H1 (cell line): ENCODE data around the gene NUDT12. TPM values are rescaled to one million over a fixed set of nuclear protein-coding genes. Genes with fewer than 3 reads are reported as not detected.

ENCODE experiments used
- CTCF ChIA-PET: fragments of 300-600 bp; sonication (Branson Sonifier 250); formaldehyde crosslinking; loops from one replicate; lab custom pipeline; 2021; ENCODE audit not compliant: partially characterized antibody; lab: Charles Lee
- POLR2A ChIA-PET: fragments of 300-600 bp; sonication (Branson Sonifier 250); formaldehyde crosslinking; loops from one replicate; lab custom pipeline; 2021; ENCODE audit warnings: inconsistent platforms; ENCODE audit not compliant: partially characterized antibody; lab: Charles Lee
- DNase-seq, 2 experiments: peaks; one replicate each; pipeline versions ENCODE4 v3.0.0 to v3.0.0-alpha.2; 2010 to 2022; ENCODE audit warnings: low spot score in 2 of 2, low read depth in 1 of 2, mixed read lengths in 1 of 2
- FAIRE-seq: peaks from 2 replicates; lab custom pipeline; 2011; peaks lifted over from hg19 to GRCh38; lab: Jason Lieb, UNC
- H2AFZ ChIP-seq: 2 replicates; pipeline ENCODE4 v1.8.1; 2012; ENCODE audit warnings: low read length, inconsistent platforms
- H2AK5ac ChIP-seq: 2 replicates; pipeline ENCODE4 v1.6.1; 2013; ENCODE audit warnings: low read depth, low read length
- H2BK120ac ChIP-seq: replicated peaks from 2 replicates; pipeline ENCODE3; 2013; ENCODE audit warnings: low read depth, low read length, inconsistent platforms
- H2BK12ac ChIP-seq: 2 replicates; pipeline ENCODE4 v1.6.1; 2013; ENCODE audit warnings: low read depth, low read length
- H2BK15ac ChIP-seq: 2 replicates; pipeline ENCODE4 v1.6.1; 2013; ENCODE audit warnings: low read length
- H2BK20ac ChIP-seq: 2 replicates; pipeline ENCODE4 v1.6.1; 2013; ENCODE audit warnings: low read length
- H2BK5ac ChIP-seq: 2 replicates; pipeline ENCODE4 v1.6.1; 2013; ENCODE audit warnings: low read depth, low read length
- H3K14ac ChIP-seq: 2 replicates; pipeline ENCODE4 v1.6.1; 2013; ENCODE audit warnings: inconsistent platforms; ENCODE audit not compliant: insufficient read length
- H3K18ac ChIP-seq: 2 replicates; pipeline ENCODE4 v1.6.1; 2013; ENCODE audit warnings: low read length; ENCODE audit errors: extremely low read depth
- H3K23ac ChIP-seq: 2 replicates; pipeline ENCODE4 v1.6.1; 2013; ENCODE audit warnings: inconsistent platforms; ENCODE audit not compliant: insufficient read length
- H3K23me2 ChIP-seq: 2 replicates; pipeline ENCODE4 v1.6.1; 2013; ENCODE audit warnings: low read depth, low read length
- H3K27ac ChIP-seq: 2 replicates; pipeline ENCODE4 v1.6.1; 2011; ENCODE audit warnings: low read depth, low read length, inconsistent platforms
- H3K27me3 ChIP-seq, 4 experiments: replicated peaks in 1 of 4; 1 replicate in 1 of 4; 2 replicates in 3 of 4; pipeline versions ENCODE4 v1.6.1 to v1.8.1; 2011 to 2013; ENCODE audit warnings: low read length in 3 of 4, mild to moderate bottlenecking in 3 of 4, inconsistent platforms in 2 of 4, mixed read lengths in 2 of 4, moderate library complexity in 1 of 4; ENCODE audit not compliant: control insufficient read depth in 3 of 4, insufficient read depth in 3 of 4; ENCODE audit errors: extremely low read depth in 1 of 4
- H3K36me3 ChIP-seq, 4 experiments: 2 replicates each; pipeline versions ENCODE4 v1.6.1 to v1.8.1; 2011 to 2013; ENCODE audit warnings: mild to moderate bottlenecking in 4 of 4, low read length in 3 of 4, moderate library complexity in 2 of 4, control low read depth in 1 of 4, inconsistent platforms in 1 of 4; ENCODE audit not compliant: insufficient read depth in 4 of 4, control insufficient read depth in 2 of 4
- H3K4ac ChIP-seq: replicated peaks from 2 replicates; pipeline ENCODE3; 2013; ENCODE audit warnings: low read length, low read depth, mixed read lengths, inconsistent platforms; ENCODE audit not compliant: insufficient read length
- H3K4me1 ChIP-seq, 4 experiments: replicated peaks in 1 of 4; 1 replicate in 1 of 4; 2 replicates in 3 of 4; pipeline versions ENCODE4 v1.6.1 to v1.8.1; 2011 to 2013; ENCODE audit warnings: low read length in 3 of 4, inconsistent platforms in 2 of 4, mixed read lengths in 1 of 4; ENCODE audit not compliant: insufficient read depth in 4 of 4, control insufficient read depth in 3 of 4
- H3K4me2 ChIP-seq, 2 experiments: 2 replicates each; pipeline versions ENCODE4 v1.6.1 to v1.8.1; 2011 to 2013; ENCODE audit warnings: low read depth in 2 of 2, low read length in 2 of 2, control low read depth in 1 of 2, inconsistent platforms in 1 of 2, mild to moderate bottlenecking in 1 of 2; ENCODE audit not compliant: insufficient read depth in 1 of 2
- H3K4me3 ChIP-seq, 4 experiments: fragments of 200-600, 300-600 bp in 1 of 4; sonication (generic), shearing (Covaris generic), sonication (Bioruptor Twin) in 1 of 4; 2 replicates each; pipeline versions ENCODE4 v1.5.1 to v1.8.1; 2011 to 2016; ENCODE audit warnings: low read length in 4 of 4, low read depth in 3 of 4, control low read depth in 2 of 4, inconsistent platforms in 2 of 4, mild to moderate bottlenecking in 2 of 4, mixed read lengths in 1 of 4, moderate library complexity in 1 of 4; ENCODE audit not compliant: insufficient read depth in 2 of 4; ENCODE audit errors: extremely low read depth in 1 of 4
- H3K56ac ChIP-seq: replicated peaks from 2 replicates; pipeline ENCODE3; 2013; ENCODE audit warnings: low read depth, mild to moderate bottlenecking, mixed read lengths, low read length, inconsistent platforms; ENCODE audit not compliant: insufficient read length
- H3K79me1 ChIP-seq: 2 replicates; pipeline ENCODE4 v1.6.1; 2013; ENCODE audit warnings: low read depth, low read length, control low read depth
- H3K79me2 ChIP-seq, 2 experiments: 2 replicates each; pipeline versions ENCODE4 v1.6.1 to v1.8.1; 2012 to 2013; ENCODE audit warnings: low read length in 2 of 2, mild to moderate bottlenecking in 2 of 2, inconsistent platforms in 1 of 2; ENCODE audit not compliant: insufficient read depth in 2 of 2, control insufficient read depth in 1 of 2
- H3K9ac ChIP-seq, 4 experiments: replicated peaks in 1 of 4; 1 replicate in 1 of 4; 2 replicates in 3 of 4; pipeline versions ENCODE4 v1.6.1 to v1.8.1; 2011 to 2013; ENCODE audit warnings: low read depth in 3 of 4, low read length in 3 of 4, control low read depth in 2 of 4, mild to moderate bottlenecking in 2 of 4, moderate library complexity in 2 of 4, inconsistent platforms in 1 of 4; ENCODE audit errors: extremely low read depth in 1 of 4
- H3K9me3 ChIP-seq, 2 experiments: 2 replicates each; pipeline versions ENCODE4 v1.6.1 to v1.8.1; 2012 to 2013; ENCODE audit warnings: mild to moderate bottlenecking in 2 of 2, moderate library complexity in 2 of 2, control low read depth in 1 of 2, inconsistent platforms in 1 of 2, low read depth in 1 of 2, low read length in 1 of 2, mixed read lengths in 1 of 2; ENCODE audit not compliant: insufficient read depth in 2 of 2
- H4K20me1 ChIP-seq, 2 experiments: replicated peaks in 1 of 2; 2 replicates each; pipeline versions ENCODE3 to v1.8.1; 2011 to 2013; ENCODE audit warnings: inconsistent platforms in 2 of 2, low read length in 2 of 2, mild to moderate bottlenecking in 1 of 2; ENCODE audit not compliant: insufficient read depth in 2 of 2, control insufficient read depth in 1 of 2
- H4K5ac ChIP-seq: 2 replicates; pipeline ENCODE4 v1.6.1; 2013; ENCODE audit warnings: low read length, low read depth, mixed read lengths, inconsistent platforms; ENCODE audit not compliant: insufficient read length
- H4K8ac ChIP-seq: 2 replicates; pipeline ENCODE4 v1.8.0; 2013; ENCODE audit warnings: mild to moderate bottlenecking, moderate library complexity, low read length, inconsistent platforms; ENCODE audit not compliant: insufficient read depth; ENCODE audit errors: extremely low read depth
- H4K91ac ChIP-seq: replicated peaks from 2 replicates; pipeline ENCODE3; 2013; ENCODE audit warnings: low read length, mixed read lengths, inconsistent platforms; ENCODE audit not compliant: insufficient read length
- BCL11A ChIP-seq, 2 experiments: IDR thresholded peaks; one replicate each; pipeline ENCODE4 v1.6.1; 2011; ENCODE audit warnings: low read depth in 2 of 2, low read length in 2 of 2, mild to moderate bottlenecking in 2 of 2
- CHD2 ChIP-seq: IDR thresholded peaks from 2 replicates; pipeline ENCODE4 v1.6.1; 2012; ENCODE audit warnings: low read length, improper control_type of control experiment
- CREB1 ChIP-seq: IDR thresholded peaks from 2 replicates; pipeline ENCODE4 v1.6.1; 2012; ENCODE audit warnings: inconsistent platforms
- EZH2 ChIP-seq: fragments of 200-600 bp; sonication (generic); IDR thresholded peaks from 2 replicates; pipeline ENCODE4 v1.7.1; 2012; ENCODE audit warnings: low read depth, mild to moderate bottlenecking, moderate library complexity, low read length, inconsistent platforms; ENCODE audit not compliant: severe bottlenecking
- HDAC6 ChIP-seq: IDR thresholded peaks from one replicate; pipeline ENCODE4 v1.7.1; 2012; ENCODE audit warnings: low read depth, mild to moderate bottlenecking, inconsistent platforms, low read length, moderate library complexity
- JUND ChIP-seq: IDR thresholded peaks from 2 replicates; pipeline ENCODE4 v1.6.1; 2011; ENCODE audit warnings: mild to moderate bottlenecking, improper control_type of control experiment, low read length
- NANOG ChIP-seq: IDR thresholded peaks from 2 replicates; pipeline ENCODE4 v1.6.1; 2011; ENCODE audit warnings: low read length, low read depth, mild to moderate bottlenecking, inconsistent platforms; ENCODE audit not compliant: insufficient read depth, poor library complexity, severe bottlenecking
- RAD21 ChIP-seq, 2 experiments: IDR thresholded peaks in 1 of 2; conservative IDR thresholded peaks in 1 of 2; 2 replicates each; pipeline ENCODE4 v1.6.1; 2011; ENCODE audit warnings: low read depth in 2 of 2, low read length in 2 of 2, improper control_type of control experiment in 1 of 2, inconsistent platforms in 1 of 2, mild to moderate bottlenecking in 1 of 2, moderate library complexity in 1 of 2
- RBBP5 ChIP-seq: IDR thresholded peaks from 2 replicates; pipeline ENCODE4 v1.7.1; 2012; ENCODE audit warnings: low read depth, mild to moderate bottlenecking, inconsistent platforms, low read length, moderate library complexity, borderline replicate concordance
- RNF2 ChIP-seq: fragments of 200-900, 300-1000 bp; sonication (generic); IDR thresholded peaks from 2 replicates; pipeline ENCODE4 v1.7.1; 2016; ENCODE audit warnings: borderline replicate concordance, low read depth, mild to moderate bottlenecking, antibody characterized with exemption, low read length; ENCODE audit not compliant: poor library complexity, severe bottlenecking; ENCODE audit errors: missing control alignments
- RXRA ChIP-seq: IDR thresholded peaks from 2 replicates; pipeline ENCODE4 v1.6.1; 2011; ENCODE audit warnings: low read depth, mild to moderate bottlenecking, low read length, moderate library complexity; ENCODE audit not compliant: insufficient read depth
- SAP30 ChIP-seq: fragments of 300-600 bp; sonication (generic); IDR thresholded peaks from 2 replicates; pipeline ENCODE4 v1.7.1; 2012; ENCODE audit warnings: low read length, moderate library complexity, mild to moderate bottlenecking, inconsistent platforms; ENCODE audit not compliant: insufficient read depth, insufficient replicate concordance
- SP2 ChIP-seq: IDR thresholded peaks from 2 replicates; pipeline ENCODE4 v1.6.1; 2012; ENCODE audit warnings: mild to moderate bottlenecking, low read length, inconsistent platforms
- SRF ChIP-seq: IDR thresholded peaks from 2 replicates; pipeline ENCODE4 v1.6.1; 2011; ENCODE audit warnings: mild to moderate bottlenecking, low read depth, low read length, moderate library complexity
- TAF1 ChIP-seq: IDR thresholded peaks from 2 replicates; pipeline ENCODE4 v1.6.1; 2011; ENCODE audit warnings: mild to moderate bottlenecking, low read depth, low read length
- WGBS, 2 experiments: shearing (Covaris generic) in 1 of 2; methylation state at CpG; one replicate each; pipeline versions ENCODE4 v1.1.6 to v1.1.7; 2013 to 2015; ENCODE audit warnings: low lambda C conversion rate in 2 of 2, mixed read lengths in 2 of 2, inconsistent platforms in 1 of 2, low coverage in 1 of 2, missing lambda C conversion rate in 1 of 2; ENCODE audit not compliant: insufficient replicate concordance in 2 of 2, insufficient coverage in 1 of 2, insufficient read length in 1 of 2; ENCODE audit errors: extremely low coverage in 1 of 2, missing lambda C conversion rate in 1 of 2; 5-methylcytosine and 5-hydroxymethylcytosine counted together
- polyA plus RNA-seq, 7 experiments: library from polyadenylated mRNA; depleted of rRNA in 3 of 7; stranded (reverse) in 5 of 7; unstranded in 2 of 7; fragments of >200 nt in 5 of 7; fragments of 200-250 nt in 2 of 7; gene quantifications; 1 replicate in 5 of 7; 2 replicates in 1 of 7; 4 replicates in 1 of 7; pipeline versions ENCODE4 v1.2.1 to v1.2.3, GENCODE V29; 2011 to 2013; ENCODE audit warnings: missing spikeins in 2 of 7, mixed read lengths in 2 of 7
- total RNA-seq: library from RNA; stranded (reverse); fragmentation: NEBNext Ultra II Directional; extraction: Animal tissue kit (Norgen Biotek cat#: 25700); gene quantifications from 2 replicates; pipeline ENCODE4 v1.2.1, GENCODE V29; 2021

The NUDT12 gene
- total and polyA plus RNA-seq, 2 of the 8 experiments (the other 6 are each of a cell fraction or from before 2014, with no cell fraction given): 3.6 to 12.5 TPM

GRCh38 chr5:103600086-103600485 is 37.5 kb upstream of the NUDT12 start:
- WGBS, 2 experiments: 84% methylated on average over 1 of the region's 1 CpG; no CpG with 5 or more reads in 1 of the 2 experiments
- H2BK12ac ChIP-seq: no peak overlapping the region
- H3K79me2 ChIP-seq: no peaks in the 10 kb centered on the region
- H3K9me3 ChIP-seq: no peaks in the 10 kb centered on the region
- H3K14ac ChIP-seq: no peak overlapping the region
- H3K27ac ChIP-seq: no peak overlapping the region
- no peak overlapping the region for H3K9ac ChIP-seq
- H3K79me1 ChIP-seq: no peaks in the 10 kb centered on the region
- no peaks in the 10 kb centered on the region for H4K20me1 ChIP-seq
- no peak overlapping the region for H2BK20ac ChIP-seq
- no peak overlapping the region for H4K8ac ChIP-seq
- no peak overlapping the region for H3K18ac ChIP-seq
- no peak overlapping the region for H3K56ac ChIP-seq
- no peak overlapping the region for H4K5ac ChIP-seq
- ChIA-PET CTCF (no interaction called here), POLR2A (no interaction called here)
- no peak overlapping the region for H3K4ac ChIP-seq
- no peak overlapping the region for H2AK5ac ChIP-seq
- FAIRE-seq (no peak), DNase-seq (no peak)
- no peaks in the 10 kb centered on the region for H3K36me3 ChIP-seq
- H3K23ac ChIP-seq: no peak overlapping the region
- no peak overlapping the region for H2BK120ac ChIP-seq
- no peak overlapping the region for H2AFZ ChIP-seq
- H3K4me2 ChIP-seq: no peak overlapping the region
- H2BK15ac ChIP-seq: no peak overlapping the region
- H3K4me3 ChIP-seq: no peak overlapping the region
- H3K27me3 ChIP-seq: no peaks in the 10 kb centered on the region
- H4K91ac ChIP-seq: no peak overlapping the region
- H3K23me2 ChIP-seq: no peaks in the 10 kb centered on the region
- H3K4me1 ChIP-seq: no peaks in the 10 kb centered on the region
- H2BK5ac ChIP-seq: no peak overlapping the region
- TF ChIP-seq TAF1 (no peak), CREB1 (no peak), RXRA (no peak), NANOG (no peak), HDAC6 (no peak), SAP30 (no peak), SP2 (no peak), CHD2 (no peak), RBBP5 (no peak), JUND (no peak), RAD21 (IDR thresholded peaks at IDR 0.05 in 1 of 2, conservative IDR thresholded peaks at IDR 0.05 in 1 of 2; ENCODE audit: low read depth in 2 of 2, low read length in 2 of 2) (no peak), SRF (no peak), BCL11A (IDR thresholded peaks at IDR 0.05; ENCODE audit: low read depth in 2 of 2, low read length in 2 of 2) (no peak), EZH2 (no peak), RNF2 (no peak)
